Testis (tissue), 2 donors: ENCODE measurements around the gene IP6K1.
"Not testable (repeated sequence)": the region's sequence is repeated elsewhere in the genome, so short reads cannot be mapped to it uniquely, and the experiment has no call there.

Experiments
- POLR2A ChIP-seq: fragments of 450-650 bp; IDR thresholded peaks from one replicate; pipeline ENCODE4 v1.6.1; 2017; ENCODE audit warnings: antibody characterized with exemption, mild to moderate bottlenecking, moderate library complexity
- TF ChIP-seq, protein P1 (sequence below), 3 experiments: fragments of 450-650 bp in 2 of 3; fragments of 200-600 bp in 1 of 3; sonication (generic) in 1 of 3; IDR thresholded peaks; one replicate each; pipeline ENCODE4 v1.5.1; 2016 to 2019; ENCODE audit warnings: antibody characterized with exemption in 3 of 3, mild to moderate bottlenecking in 2 of 3, moderate library complexity in 1 of 3

DNA sequence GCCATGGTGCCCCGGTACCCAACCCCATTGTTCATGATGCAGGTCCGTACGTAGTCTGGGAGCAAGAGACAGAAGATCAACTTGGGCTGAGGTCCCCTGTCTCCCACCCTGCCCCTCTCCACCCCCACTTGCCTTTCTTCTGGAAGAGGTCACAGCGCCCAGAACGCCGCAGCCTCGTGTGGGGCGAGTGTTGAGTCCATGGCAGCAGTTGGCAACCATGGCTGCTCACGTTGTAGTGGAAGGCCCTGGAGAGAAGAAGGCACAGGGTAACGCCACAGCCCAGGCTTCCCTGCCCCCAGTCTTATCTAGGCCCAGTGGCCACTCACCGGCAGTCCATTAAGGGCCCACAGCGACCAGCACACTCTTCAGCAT, 98.9 kb downstream of the IP6K1 start:
- TF ChIP-seq, protein P1, sequence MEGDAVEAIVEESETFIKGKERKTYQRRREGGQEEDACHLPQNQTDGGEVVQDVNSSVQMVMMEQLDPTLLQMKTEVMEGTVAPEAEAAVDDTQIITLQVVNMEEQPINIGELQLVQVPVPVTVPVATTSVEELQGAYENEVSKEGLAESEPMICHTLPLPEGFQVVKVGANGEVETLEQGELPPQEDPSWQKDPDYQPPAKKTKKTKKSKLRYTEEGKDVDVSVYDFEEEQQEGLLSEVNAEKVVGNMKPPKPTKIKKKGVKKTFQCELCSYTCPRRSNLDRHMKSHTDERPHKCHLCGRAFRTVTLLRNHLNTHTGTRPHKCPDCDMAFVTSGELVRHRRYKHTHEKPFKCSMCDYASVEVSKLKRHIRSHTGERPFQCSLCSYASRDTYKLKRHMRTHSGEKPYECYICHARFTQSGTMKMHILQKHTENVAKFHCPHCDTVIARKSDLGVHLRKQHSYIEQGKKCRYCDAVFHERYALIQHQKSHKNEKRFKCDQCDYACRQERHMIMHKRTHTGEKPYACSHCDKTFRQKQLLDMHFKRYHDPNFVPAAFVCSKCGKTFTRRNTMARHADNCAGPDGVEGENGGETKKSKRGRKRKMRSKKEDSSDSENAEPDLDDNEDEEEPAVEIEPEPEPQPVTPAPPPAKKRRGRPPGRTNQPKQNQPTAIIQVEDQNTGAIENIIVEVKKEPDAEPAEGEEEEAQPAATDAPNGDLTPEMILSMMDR (IDR thresholded peaks at IDR 0.05) = not testable (repeated sequence)
- not testable (repeated sequence) for TF ChIP-seq POLR2A
